Measurements from ENCODE around the gene MGAT4C.

GRCh38 chr12:86230516-86231146 is 25.6 kb downstream of the MGAT4C start:
- TF ChIP-seq CTCF (IDR thresholded peaks at IDR 0.05) (no peak), POLR2AphosphoS5 (IDR thresholded peaks at IDR 0.05) (no peak), EP300 (IDR thresholded peaks at IDR 0.05) (no peak), POLR2A (IDR thresholded peaks at IDR 0.05) (no peak)
